Measurements from ENCODE around the gene CTNNA1.
"Not testable (repeated sequence)": the region's sequence is repeated elsewhere in the genome, so short reads cannot be mapped to it uniquely, and the experiment has no call there.

The CTNNA1 gene

GRCh38 chr5:138905541-138905940 is 152.3 kb downstream of the CTNNA1 start:
- DNase-seq, result no peak

DNA sequence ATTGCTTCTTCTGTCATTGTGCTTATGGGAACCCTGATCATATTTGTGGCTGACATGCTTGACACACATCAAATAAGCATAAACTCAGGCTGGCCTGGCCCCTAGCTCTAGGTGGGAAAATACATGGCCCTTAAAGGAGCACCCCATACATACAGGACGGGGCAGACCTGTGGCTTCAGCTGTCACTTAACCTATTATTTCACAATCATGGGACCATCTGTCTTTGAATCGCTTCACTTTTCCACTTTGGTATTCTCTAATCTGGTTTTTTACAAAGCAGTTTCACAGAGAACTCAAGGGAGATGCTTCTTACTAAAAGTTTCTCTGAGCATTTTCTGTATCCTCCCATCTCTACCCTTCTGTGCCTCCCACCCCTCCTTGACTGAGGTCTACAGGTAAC is 156.5 kb downstream of the CTNNA1 start:
- DNase-seq, result no peak

GRCh38 chr5:138910546-138911185 is 157.4 kb downstream of the CTNNA1 start:
- DNase-seq, result no peak

DNA sequence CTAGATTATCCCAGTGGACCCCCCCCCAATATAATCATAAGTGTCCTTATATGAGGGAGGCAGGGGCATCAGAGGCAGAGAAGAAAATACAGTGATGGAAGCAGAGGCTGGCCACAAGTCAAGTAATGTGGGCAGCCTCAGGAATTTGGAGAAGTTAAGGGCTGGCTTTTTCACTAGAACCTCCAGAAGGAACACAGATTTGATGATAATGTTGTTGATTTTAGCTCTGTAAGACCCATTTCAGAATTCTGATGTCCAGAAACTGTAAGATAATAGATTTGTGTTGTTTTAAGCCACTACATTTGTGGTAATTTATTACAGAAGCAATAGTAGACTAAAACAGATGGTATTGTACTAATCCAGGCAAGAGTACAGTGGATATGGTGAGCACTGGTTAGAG is 158.2 kb downstream of the CTNNA1 start:
- DNase-seq, result no peak

- no peak for DNase-seq
Observed at GRCh38 chr5:138912093-138912492, 158.9 kb downstream of the CTNNA1 start.

DNA sequence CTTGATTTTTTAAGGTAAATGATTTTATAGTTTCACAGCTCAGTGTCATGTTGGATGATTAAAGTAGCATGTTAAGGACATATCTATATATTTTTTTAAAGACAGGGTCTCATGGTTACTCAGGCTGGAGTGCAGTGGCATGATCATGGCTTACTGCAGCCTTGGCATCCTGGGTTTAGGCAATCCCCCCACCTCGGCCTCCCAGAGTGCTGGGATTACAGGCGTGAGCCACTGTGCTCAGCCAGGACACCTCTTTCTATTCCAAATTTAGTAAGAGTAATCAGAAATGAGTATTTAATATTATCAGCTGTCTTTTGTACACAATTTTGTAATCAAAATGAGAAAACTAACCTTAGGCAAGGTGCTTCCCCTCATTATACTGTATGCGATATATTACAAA is 160.5 kb downstream of the CTNNA1 start:
- DNase-seq, result no peak

DNA sequence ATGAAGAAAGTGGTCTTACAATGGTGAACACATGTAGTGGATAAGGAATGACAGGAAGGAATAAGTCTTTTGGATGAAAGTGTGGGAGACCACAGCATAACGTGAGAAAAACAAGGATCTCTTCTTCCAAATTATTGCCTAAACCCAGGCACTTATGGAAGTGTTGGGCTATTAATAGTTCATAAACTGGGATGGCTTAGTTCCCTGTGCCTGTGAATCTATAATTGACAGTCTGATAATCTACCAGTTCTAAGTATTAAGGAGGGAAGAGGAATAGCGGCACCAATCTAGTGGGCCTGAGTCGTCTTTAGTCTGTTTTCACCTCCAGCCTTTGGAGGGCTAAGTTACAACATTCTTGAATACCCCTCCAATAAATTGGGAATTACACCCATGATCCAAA is 161.1 kb downstream of the CTNNA1 start:
- no peak for DNase-seq

- DNase-seq, result no peak
Observed at GRCh38 chr5:138918686-138919085, 165.5 kb downstream of the CTNNA1 start.

- no peak for DNase-seq
Observed at GRCh38 chr5:138920181-138920580, 167.0 kb downstream of the CTNNA1 start.

DNA sequence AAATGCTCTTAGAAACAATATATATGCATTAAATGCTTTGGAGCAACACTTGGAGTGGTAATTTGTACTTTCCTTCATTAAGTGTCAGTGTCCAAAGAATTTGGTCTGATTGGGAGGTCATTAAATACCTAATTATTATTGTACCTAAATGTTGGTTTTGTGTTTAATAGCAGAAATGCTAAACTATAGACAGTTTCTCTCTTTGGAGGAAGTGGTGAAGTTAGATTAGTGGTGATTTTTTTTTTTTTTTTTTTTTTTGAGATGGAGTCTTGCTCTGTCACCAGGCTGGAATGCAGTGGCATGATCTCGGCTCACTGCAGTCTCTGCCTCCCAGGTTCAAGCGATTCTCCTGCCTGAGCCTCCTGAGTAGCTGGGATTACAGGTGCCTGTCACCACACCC is 168.1 kb downstream of the CTNNA1 start:
- not testable (repeated sequence) for DNase-seq

DNA sequence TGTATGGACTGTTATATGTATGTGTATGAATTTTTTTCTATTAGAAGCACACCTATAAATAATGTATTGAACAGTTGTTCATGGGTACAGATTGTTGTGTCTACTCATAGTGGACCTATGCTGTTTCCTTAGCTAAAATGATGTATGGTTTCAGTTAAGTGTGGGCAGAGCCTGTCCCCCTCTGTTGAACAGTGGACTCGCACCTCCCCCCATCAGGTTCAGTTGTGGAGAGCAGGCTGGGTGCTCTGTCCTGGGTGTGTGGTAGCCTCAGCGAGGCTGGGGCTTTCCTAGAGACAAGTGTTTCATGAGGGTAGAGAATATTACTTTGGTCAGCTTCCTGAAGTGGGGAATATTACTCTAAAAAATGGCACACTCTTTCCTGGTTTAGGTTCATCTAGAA is 169.3 kb downstream of the CTNNA1 start:
- no peak for DNase-seq

- DNase-seq, result no peak
Observed at GRCh38 chr5:138925090-138925635, 171.9 kb downstream of the CTNNA1 start.

DNA sequence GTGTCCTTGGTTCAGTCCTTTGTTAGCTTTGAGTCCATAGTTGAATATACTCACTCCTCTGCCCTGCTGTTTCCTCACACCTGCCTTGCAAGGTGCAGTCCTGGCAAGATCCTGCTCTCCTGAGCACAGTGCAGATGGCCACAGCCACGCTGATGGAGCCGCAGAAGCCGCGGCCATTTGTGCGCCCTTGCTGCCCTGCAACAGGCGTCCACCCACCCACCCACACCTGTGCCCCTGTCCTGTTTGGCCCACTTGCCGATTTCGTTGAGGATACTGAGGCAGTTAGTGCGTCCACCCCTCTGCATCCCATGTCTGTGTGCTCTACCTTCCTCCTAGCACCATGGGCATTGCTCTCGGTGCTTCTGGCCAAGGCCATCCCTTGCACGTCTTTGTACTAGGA is 173.0 kb downstream of the CTNNA1 start:
- no peak for DNase-seq

GRCh38 chr5:138926688-138927448 is 173.6 kb downstream of the CTNNA1 start:
- DNase-seq, result no peak

GRCh38 chr5:138927544-138927943 is 174.3 kb downstream of the CTNNA1 start:
- DNase-seq, result no peak

GRCh38 chr5:138927979-138928378 is 174.8 kb downstream of the CTNNA1 start:
- no peak for DNase-seq

DNA sequence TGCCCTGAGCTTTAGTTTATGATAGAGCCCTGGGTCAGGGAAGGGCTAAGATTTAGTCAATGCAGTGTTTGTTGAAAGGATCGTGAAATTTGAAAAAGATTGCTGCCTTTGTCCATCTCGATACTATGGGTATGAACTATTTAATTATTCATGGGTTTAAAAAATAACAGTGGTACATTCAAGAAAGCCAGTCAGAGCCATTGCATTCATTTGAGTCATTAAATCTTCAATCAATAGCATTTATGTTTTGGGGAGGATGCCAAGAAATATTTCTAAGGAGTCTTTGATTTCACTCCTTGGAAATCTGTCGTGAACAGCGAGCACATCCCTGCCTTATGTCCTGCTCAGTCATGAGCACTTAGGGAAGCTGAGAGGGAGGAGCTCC is 176.3 kb downstream of the CTNNA1 start:
- no peak for DNase-seq

GRCh38 chr5:138930371-138931097 is 177.3 kb downstream of the CTNNA1 start:
- no peak for DNase-seq

DNA sequence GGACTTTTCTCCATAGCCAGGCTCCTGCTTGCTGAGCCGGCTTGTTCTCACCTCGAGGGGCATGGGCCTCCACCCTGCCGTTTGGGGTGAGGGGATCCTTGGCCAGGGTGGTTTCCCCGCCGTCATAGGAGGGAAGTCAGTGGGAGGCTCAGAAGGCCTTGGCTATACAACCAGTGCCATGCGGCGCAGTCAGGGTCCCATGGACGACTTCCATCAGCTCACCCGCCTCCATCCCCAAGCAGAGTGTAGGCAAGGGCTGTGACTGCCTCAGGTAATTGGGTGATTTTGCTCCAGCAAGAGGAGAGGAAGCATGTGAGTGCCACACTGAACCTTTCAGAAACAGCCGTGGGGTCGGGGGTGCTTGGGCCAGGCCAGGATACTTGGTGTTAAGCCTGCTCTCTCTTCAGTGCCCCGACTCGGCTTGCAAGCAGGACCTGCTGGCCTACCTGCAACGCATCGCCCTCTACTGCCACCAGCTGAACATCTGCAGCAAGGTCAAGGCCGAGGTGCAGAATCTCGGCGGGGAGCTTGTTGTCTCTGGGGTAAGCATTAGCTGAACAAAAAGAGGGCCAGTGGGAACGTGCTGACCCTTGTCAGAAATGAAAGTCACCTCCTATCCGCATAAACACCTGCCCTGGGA is 179.1 kb downstream of the CTNNA1 start:
- no peak for DNase-seq

GRCh38 chr5:138933522-138934290 is 180.5 kb downstream of the CTNNA1 start:
- DNase-seq, result no peak

- no peak for DNase-seq
Observed at GRCh38 chr5:138934971-138935370, 181.7 kb downstream of the CTNNA1 start.

DNA sequence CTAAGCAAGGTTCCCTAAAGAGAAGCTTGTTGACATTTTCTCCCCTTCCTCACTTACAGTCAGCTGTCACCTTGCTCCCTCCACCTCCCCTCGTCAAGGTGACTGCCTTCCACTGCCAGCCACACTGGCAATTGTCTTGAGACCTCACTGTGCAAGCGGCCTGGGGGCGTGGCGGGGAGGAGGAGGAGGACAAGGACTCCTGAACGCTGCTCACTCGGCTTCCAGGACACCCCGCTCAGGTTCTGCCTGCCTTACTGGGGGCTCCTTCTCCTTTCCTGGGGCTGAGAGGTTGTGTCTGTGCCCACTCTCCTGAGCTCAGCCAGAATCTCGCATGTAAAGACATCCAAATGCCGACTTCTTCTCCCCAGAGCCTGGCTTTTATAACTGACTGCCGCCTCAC is 182.2 kb downstream of the CTNNA1 start:
- no peak for DNase-seq

Measured in stimulated activated CD4-positive, alpha-beta T cell treated with anti-CD3 and anti-CD28 coated beads, Interleukin-2, amount 100 ng/mL, for 48 hours (primary cell).